GM18511 (cell line): ENCODE measurements around the gene OLR1.

ENCODE experiments used
- ATAC-seq: cut with Tn5 transposase; IDR thresholded peaks from one replicate; pipeline ENCODE4 v1.9.1; 2021; ENCODE audit warnings: mild to moderate bottlenecking, moderate library complexity; ENCODE audit not compliant: unreplicated experiment

Gene OLR1

DNA sequence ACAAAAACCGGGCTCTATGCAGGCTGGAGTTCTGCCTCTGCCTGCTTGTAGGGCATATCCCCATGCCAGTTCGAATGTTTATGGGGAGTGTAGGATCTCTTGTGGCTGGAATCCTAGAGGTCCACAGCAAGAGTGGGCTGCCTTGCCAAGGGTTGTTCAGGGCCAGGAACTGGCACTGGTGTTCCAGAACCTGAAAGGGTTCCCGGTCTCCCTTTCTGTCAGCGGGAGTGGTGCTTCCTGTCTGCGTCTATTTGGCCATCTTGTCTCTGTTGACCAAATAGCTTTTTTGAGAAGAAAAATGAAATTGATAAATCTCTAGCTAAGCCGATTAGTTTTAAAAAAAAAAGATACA is 17.8 kb downstream of the OLR1 start:
- peak; percentile 13 for ATAC-seq

DNA sequence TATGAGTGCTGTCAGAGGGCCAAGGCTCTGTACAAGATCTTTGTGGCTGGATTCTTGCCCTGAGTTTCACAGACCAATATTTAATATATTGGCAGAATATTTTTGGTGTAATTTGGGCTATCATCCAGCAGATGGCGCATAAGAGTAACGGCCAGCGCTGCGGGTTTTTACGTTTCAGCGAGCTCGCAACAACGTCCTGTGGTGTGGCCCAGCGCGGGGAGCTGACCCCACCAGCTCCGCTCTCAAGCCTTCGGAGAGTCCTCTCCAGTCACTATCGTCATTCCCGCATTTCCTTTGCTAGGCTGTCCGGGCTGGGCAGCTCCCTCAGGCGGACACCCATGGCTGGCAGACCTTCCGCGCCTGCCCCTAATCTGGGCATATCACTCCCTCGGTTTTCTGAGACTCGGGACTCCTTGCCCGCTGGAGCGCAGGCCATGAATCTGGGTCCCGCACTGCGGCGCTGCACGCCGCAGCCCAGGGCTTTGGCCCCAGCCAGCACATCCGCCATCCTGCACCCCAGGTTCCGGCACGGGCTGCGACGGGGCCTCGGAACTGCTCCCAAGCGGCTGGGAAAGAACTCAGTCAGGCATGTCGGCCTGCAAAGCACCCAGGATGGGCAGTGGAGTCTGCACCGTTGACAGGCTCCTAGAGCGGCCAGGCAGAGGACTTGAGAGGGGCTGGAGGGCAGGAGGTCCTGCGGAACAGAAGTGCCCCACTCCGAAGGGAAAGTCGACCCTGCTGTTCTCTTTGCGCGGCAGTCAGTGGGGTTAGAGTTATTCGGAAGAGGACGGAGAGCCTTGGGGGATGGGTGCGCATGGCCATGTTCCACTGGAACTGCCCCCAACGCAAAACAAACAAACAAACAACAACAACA is 18.4 kb downstream of the OLR1 start:
- peak; percentile 71 for ATAC-seq

GRCh38 chr12:10151621-10152020 is 20.3 kb downstream of the OLR1 start:
- no peak for ATAC-seq

DNA sequence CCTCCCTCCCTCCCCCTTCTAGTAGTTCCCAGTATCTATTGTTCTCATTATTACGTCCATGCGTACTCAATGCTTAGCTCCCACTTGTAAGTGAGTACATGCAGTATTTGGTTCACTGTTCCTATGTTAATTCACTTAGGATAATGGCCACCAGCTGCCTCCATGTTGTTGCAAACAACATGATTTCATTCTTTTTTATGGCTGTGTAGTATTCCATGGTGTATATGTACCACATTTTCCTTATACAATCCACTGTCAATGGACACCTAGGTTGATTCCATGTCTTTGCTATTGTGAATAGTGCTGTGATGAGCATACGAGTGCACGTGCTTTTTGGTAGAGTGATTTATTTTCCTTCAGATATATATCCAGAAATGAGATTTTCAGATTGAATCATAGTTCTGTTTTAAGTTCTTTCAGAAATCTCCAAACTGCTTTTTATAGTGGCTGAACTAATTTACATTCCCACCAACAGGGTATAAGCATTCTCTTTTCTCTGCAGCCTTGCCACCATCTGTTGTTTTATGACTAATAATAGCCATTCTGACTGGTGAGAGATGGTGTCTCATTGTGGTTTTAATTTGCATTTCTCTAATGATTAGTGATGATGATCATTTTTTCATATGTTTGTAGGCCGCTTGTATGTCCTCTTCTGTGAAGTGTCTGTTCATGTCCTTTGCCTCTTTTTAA is 24.1 kb downstream of the OLR1 start:
- ATAC-seq = peak; percentile 83

DNA sequence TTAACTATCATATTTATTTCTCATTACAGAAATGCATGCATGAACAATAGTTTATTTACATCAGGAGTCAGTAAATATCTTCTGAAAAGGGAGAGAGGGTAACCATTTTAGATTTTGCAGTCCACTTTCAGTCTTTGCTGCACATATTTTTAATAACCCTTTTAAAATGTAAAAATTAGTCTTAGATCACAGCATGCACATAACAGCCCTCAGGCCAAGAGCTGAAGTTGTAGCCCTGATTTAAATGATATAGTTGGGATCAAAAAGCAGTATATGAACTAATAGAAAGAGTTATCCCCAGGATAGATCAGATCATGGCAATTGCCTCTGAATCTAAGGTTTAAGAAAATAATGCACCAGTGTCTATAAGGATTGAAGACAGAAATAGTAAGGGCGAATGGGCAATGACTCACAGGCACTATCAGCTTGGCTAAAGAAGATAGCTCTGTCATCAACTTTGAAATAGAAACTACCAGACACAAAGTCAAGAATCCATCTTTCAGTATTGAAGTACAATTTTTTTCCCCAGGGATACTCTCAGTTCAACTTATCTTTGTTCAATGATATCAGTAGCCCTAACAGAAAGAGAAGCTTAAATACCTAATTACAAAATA is 28.8 kb downstream of the OLR1 start:
- ATAC-seq = no peak

DNA sequence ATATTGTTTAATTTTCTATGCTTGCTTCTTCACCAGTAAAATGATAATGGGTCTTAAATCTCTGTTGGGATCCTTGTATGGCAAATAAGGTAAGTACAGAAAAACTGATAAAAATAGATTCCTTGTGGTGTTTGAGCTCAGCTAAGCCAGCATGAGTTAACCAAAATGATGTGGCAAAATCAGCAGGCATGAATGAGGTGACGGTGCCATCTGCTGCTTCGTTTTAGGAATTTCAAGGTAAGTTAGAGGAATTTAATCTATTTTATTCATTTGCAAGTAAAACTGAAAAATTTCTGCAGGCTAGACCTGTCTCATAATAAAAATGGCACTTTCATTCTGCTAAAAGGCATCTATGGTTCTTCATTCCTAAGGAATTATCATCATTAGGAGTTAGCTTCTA is 31.9 kb downstream of the OLR1 start:
- ATAC-seq = no peak

DNA sequence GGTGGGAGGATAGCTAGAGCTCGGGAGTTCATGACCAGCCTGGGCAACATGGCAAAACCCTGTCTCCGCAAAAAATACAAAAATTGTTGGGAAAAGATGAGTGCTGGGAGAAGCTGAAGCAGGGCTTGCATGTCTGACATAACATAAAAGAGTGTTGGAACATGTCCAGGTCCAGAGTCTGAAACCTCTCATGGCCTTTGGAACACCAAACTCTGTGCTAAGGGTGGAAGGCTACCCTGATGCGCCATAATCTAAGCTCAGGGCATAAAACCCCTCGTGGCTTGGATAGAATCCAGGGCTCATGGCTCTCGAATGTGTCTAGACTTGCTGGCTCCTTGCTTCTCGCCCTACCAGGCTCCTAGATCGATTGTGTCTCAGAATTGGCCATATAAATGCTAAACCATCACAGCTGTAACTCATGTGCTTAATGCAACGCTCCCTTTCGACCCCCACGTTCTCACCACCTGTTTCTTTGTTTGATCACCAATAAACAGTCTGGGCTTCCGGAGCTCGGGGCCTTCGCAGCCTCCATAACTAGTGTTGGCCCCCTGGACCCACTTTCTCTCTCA is 35.2 kb downstream of the OLR1 start:
- ATAC-seq = no peak

DNA sequence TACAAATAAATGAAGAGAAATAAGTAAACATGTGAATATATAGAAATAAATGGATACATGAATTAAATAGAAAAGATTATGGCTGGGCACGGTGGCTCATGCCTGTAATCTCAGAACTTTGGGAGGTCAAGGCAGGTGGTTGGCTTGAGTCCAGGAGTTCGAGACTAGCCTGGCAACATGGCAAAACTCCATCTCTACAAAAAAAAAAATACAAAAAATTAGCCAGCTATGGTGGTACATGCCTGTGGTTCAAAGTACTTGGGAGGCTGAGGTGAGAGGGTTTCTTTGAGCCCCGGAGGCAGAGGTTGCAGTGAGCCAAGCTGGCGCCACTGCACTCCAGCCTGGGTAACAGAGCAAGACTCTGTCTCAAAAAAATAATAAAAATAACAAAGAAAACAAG is 36.8 kb downstream of the OLR1 start:
- no peak for ATAC-seq

DNA sequence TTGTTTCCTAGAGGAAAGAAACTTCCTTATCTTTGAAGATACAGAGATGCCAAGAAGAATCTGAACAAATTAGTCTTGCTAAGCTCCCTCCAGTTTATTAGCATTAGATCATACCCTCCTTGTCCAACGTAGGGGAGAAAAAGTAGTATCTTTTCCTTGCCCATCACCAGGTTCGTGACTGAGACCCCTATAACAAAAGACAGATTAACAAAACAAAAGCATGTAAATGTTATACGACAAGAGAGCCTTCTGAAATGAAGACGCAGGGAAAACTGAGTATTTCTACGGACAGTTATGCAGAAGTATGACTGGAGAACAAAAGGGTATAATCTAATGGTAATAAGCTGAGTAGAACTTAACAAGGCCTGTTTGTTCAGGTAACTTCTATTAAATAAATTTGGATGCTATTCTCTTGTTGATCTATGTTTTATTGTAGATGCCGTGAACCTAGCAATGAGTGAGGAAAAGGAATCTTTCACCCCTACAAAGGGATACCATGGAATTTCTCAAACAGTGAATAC is 39.0 kb downstream of the OLR1 start:
- ATAC-seq = no peak

- ATAC-seq = no peak
Observed at GRCh38 chr12:10131111-10131690, 40.7 kb downstream of the OLR1 start.

GRCh38 chr12:10130042-10130441 is 41.9 kb downstream of the OLR1 start, which contains the start of gene CLEC7A:
CLEC7A (minus strand) TSS chr12:10130199; CDS start chr12:10130082, 117 bp downstream.
- peak; percentile 93 for ATAC-seq

GRCh38 chr12:10128687-10129086 is 43.2 kb downstream of the OLR1 start:
- ATAC-seq = no peak

- ATAC-seq = no peak
Observed at GRCh38 chr12:10126413-10126812, 45.5 kb downstream of the OLR1 start.

- no peak for ATAC-seq
Observed at GRCh38 chr12:10122689-10123088, 49.2 kb downstream of the OLR1 start.

GRCh38 chr12:10121278-10121677 is 50.7 kb downstream of the OLR1 start:
- no peak for ATAC-seq

- ATAC-seq = no peak
Observed at GRCh38 chr12:10119066-10119465, 52.9 kb downstream of the OLR1 start.

DNA sequence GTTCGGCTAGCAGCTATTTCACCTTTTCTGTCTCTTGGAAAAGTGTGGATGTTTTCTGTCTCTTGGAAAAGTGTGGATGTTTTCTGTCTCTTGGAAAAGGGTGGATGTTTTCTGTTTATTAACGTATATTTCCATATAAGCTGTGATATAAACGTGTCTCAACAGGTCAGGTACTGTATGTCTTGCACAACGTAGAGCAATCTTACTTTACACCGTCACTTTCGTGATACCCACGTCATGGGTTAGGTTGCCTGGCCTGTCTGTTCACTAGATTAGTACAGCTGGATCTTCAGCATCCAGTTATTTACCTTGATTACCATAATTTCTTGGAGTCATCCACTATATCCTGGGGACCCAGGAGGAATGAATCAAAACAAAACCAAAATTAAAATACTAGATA is 56.0 kb downstream of the OLR1 start:
- no peak for ATAC-seq

- no peak for ATAC-seq
Observed at GRCh38 chr12:10115311-10115710, 56.6 kb downstream of the OLR1 start.

DNA sequence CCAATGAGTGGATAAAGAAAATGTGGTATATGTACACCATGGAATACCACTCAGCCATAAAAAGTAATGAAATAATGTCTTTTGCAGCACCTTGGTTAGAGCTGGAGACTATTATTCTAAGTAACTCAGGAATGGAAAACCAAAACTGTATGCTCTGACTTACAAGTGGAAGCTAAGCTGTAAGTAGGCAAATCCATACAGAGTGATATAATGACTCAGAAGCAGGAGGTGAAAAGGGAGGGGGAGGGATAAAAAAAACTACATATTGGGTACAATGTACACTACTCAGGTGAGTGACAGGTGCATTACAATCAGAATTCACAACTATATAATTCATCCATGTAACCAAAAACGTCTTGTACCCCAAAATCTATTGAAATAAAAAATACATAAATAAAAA is 58.0 kb downstream of the OLR1 start:
- no peak for ATAC-seq

DNA sequence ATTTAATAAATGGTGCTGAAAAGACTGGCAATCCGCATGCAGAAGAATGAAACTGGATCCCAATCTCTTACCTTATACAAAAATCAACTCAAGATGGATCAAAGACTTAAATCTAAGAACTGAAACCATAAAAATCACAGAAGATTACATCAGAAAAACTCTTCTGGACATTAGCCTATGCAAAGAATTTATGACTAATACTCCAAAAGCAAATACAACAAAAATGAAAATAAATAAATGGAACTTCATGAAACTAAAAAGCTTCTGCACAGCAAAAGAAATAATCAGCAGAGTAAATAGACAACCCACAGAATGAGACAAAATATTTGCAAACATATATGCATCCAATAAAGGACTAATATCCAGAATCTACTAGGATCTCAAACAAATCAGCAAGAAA is 58.9 kb downstream of the OLR1 start:
- no peak for ATAC-seq

- no peak for ATAC-seq
Observed at GRCh38 chr12:10111451-10111850, 60.5 kb downstream of the OLR1 start.
